CD4-positive, alpha-beta memory T cell (primary cell): ENCODE data around the gene RELCH. TPM values are rescaled to one million over a fixed set of nuclear protein-coding genes. Genes with fewer than 3 reads are reported as not detected.

ENCODE experiments used
- CTCF ChIA-PET: fragments of 350-600 bp; sonication (Branson Sonifier 250); formaldehyde crosslinking; loops from one replicate; lab custom pipeline; 2021; ENCODE audit warnings: inconsistent platforms; ENCODE audit not compliant: partially characterized antibody; lab: Charles Lee
- POLR2A ChIA-PET: fragments of 350-600 bp; sonication (Branson Sonifier 250); formaldehyde crosslinking; loops from one replicate; lab custom pipeline; 2021; ENCODE audit not compliant: partially characterized antibody; lab: Charles Lee
- DNase-seq, 5 donors: peaks; one replicate each; pipeline versions ENCODE4 v3.0.0 to v3.0.0-alpha.2; 2020 to 2022; ENCODE audit warnings: mixed read lengths in 1 of 5
- H3K27ac ChIP-seq: one replicate; pipeline ENCODE4 v1.7.0; 2013; ENCODE audit warnings: low read depth, low read length
- H3K27me3 ChIP-seq: 2 replicates; pipeline ENCODE4 v1.7.0; 2013; ENCODE audit warnings: mild to moderate bottlenecking, low read length, moderate library complexity; ENCODE audit not compliant: insufficient read depth
- H3K36me3 ChIP-seq: 2 replicates; pipeline ENCODE4 v1.7.0; 2013; ENCODE audit warnings: mild to moderate bottlenecking, low read length, moderate library complexity; ENCODE audit not compliant: insufficient read depth
- H3K4me1 ChIP-seq: 2 replicates; pipeline ENCODE4 v1.7.0; 2013; ENCODE audit warnings: mild to moderate bottlenecking, low read length, moderate library complexity; ENCODE audit not compliant: insufficient read depth
- H3K4me3 ChIP-seq, 2 donors: one replicate each; pipeline ENCODE4 v1.7.0; 2013; ENCODE audit warnings: low read length in 2 of 2, mild to moderate bottlenecking in 1 of 2
- H3K9me3 ChIP-seq, 2 donors: one replicate each; pipeline ENCODE4 v1.7.0; 2013; ENCODE audit warnings: low read length in 2 of 2, control low read depth in 1 of 2; ENCODE audit not compliant: control insufficient read depth in 1 of 2
- H3K27ac Mint-ChIP-seq, 7 donors: one replicate each; pipeline ENCODE4 v1.8.0; 2020 to 2021; ENCODE audit warnings: mixed read lengths in 7 of 7, mild to moderate bottlenecking in 6 of 7, inconsistent platforms in 3 of 7, moderate library complexity in 3 of 7
- H3K27me3 Mint-ChIP-seq, 2 donors: one replicate each; pipeline ENCODE4 v1.8.0; 2020 to 2021; ENCODE audit warnings: mixed read lengths in 2 of 2
- H3K36me3 Mint-ChIP-seq, 2 donors: one replicate each; pipeline ENCODE4 v1.8.0; 2020 to 2021; ENCODE audit warnings: mixed read lengths in 2 of 2, inconsistent platforms in 1 of 2, mild to moderate bottlenecking in 1 of 2
- H3K4me1 Mint-ChIP-seq, 4 donors: one replicate each; pipeline ENCODE4 v1.8.0; 2020 to 2021; ENCODE audit warnings: mixed read lengths in 4 of 4, mild to moderate bottlenecking in 1 of 4
- H3K4me3 Mint-ChIP-seq, 8 donors: one replicate each; pipeline ENCODE4 v1.8.0; 2020 to 2021; ENCODE audit warnings: mixed read lengths in 8 of 8, mild to moderate bottlenecking in 7 of 8, moderate library complexity in 6 of 8, inconsistent platforms in 3 of 8
- H3K9me3 Mint-ChIP-seq, 8 donors: one replicate each; pipeline ENCODE4 v1.8.0; 2020 to 2021; ENCODE audit warnings: mixed read lengths in 8 of 8, mild to moderate bottlenecking in 5 of 8, inconsistent platforms in 3 of 8, moderate library complexity in 1 of 8
- intact Hi-C: fragments of 100-400 bp; cut with micrococcal nuclease; formaldehyde crosslinking; loops from one replicate; pipeline ENCODE4 v1.15.1; 2023
- polyA plus RNA-seq, 2 donors: library from polyadenylated mRNA; unstranded; fragments of 300-500 nt; fragmentation: Illumina TruSeq; gene quantifications; one replicate each; pipeline ENCODE4 v1.2.3, GENCODE V29; 2021
- total RNA-seq, 2 experiments: library from RNA; stranded (reverse); gene quantifications; one replicate each; pipeline ENCODE4 v1.2.3, GENCODE V29; 2021

Gene RELCH
- total and polyA plus RNA-seq, 4 experiments from 2014 or later: 7.6 to 59.4 (median 33.4) TPM

- peak in 1 of 5 donors; percentile 28 for DNase-seq
Measured at GRCh38 chr18:62200121-62200914, 13.3 kb downstream of the RELCH start.

GRCh38 chr18:62201870-62202269, 14.8 kb downstream of the RELCH start:
- DNase-seq: no peak
- Mint-ChIP-seq H3K27ac (no peak overlapping the region), H3K9me3 (no peaks in the 10 kb centered on the region), H3K4me3 (no peak overlapping the region), H3K36me3 (peaks cover 0 to 2% of the 10 kb centered on the region in 2 donors), H3K27me3 (no peaks in the 10 kb centered on the region), H3K4me1 (peaks cover 31 to 58% (median 40%) of the 10 kb centered on the region in 4 donors)
- ChIA-PET CTCF (no interaction called here), POLR2A (no interaction called here)
- H3K27ac ChIP-seq: no peak overlapping the region
- no peaks in the 10 kb centered on the region for H3K27me3 ChIP-seq
- no peaks in the 10 kb centered on the region for H3K36me3 ChIP-seq
- intact Hi-C loops: no loop called here
- peaks cover 40% of the 10 kb centered on the region for H3K4me1 ChIP-seq
- no peak overlapping the region for H3K4me3 ChIP-seq
- no peaks in the 10 kb centered on the region for H3K9me3 ChIP-seq

More at GRCh38 chr18:62200121-62200914, 13.3 kb downstream of the RELCH start:
- Histone ChIP-seq H3K27ac (no peak overlapping the region), H3K36me3 (no peaks in the 10 kb centered on the region), H3K9me3 (no peaks in the 10 kb centered on the region), H3K4me3 (no peak overlapping the region), H3K4me1 (peaks cover 44% of the 10 kb centered on the region), H3K27me3 (no peaks in the 10 kb centered on the region)
- intact Hi-C loops: no loop called here
- H3K36me3 Mint-ChIP-seq: peaks cover 1 to 2% of the 10 kb centered on the region in 2 donors
- H3K27ac Mint-ChIP-seq: peak overlapping the region in 2 of 7 donors; percentile 48
- ChIA-PET POLR2A (interaction anchor here (0.6 to 3.6 kb wide), 2 partner anchors 13 to 111 kb away, joined by 4 to 21 read pairs; partner anchors contain the start of genes PIGN and RELCH), CTCF (interaction anchor here (1.4 to 4.0 kb wide), 3 partner anchors 13 to 49 kb away, joined by 5 to 38 read pairs (median 7); partner anchors contain the start of genes PIGN and RELCH)
- peaks cover 39 to 61% (median 48%) of the 10 kb centered on the region in 4 donors for H3K4me1 Mint-ChIP-seq
- peak overlapping the region in 1 of 8 donors; percentile 10 for H3K4me3 Mint-ChIP-seq
- no peaks in the 10 kb centered on the region for H3K27me3 Mint-ChIP-seq
- no peaks in the 10 kb centered on the region for H3K9me3 Mint-ChIP-seq

GRCh38 chr18:62205824-62206223, 18.8 kb downstream of the RELCH start:
- Histone ChIP-seq H3K27ac (no peak overlapping the region), H3K36me3 (no peaks in the 10 kb centered on the region), H3K4me1 (peaks cover 18% of the 10 kb centered on the region), H3K4me3 (no peak overlapping the region), H3K27me3 (no peaks in the 10 kb centered on the region), H3K9me3 (no peaks in the 10 kb centered on the region)
- intact Hi-C loops: no loop called here
- DNase-seq: no peak
- no peaks in the 10 kb centered on the region for H3K27me3 Mint-ChIP-seq
- ChIA-PET POLR2A (no interaction called here), CTCF (no interaction called here)
- no peak overlapping the region for H3K27ac Mint-ChIP-seq
- H3K4me1 Mint-ChIP-seq: peaks cover 33 to 61% (median 39%) of the 10 kb centered on the region in 4 donors
- H3K9me3 Mint-ChIP-seq: peaks cover 0 to 3% (median 0%) of the 10 kb centered on the region in 8 donors
- peaks cover 8% of the 10 kb centered on the region in 2 donors for H3K36me3 Mint-ChIP-seq
- H3K4me3 Mint-ChIP-seq: no peak overlapping the region

- Histone ChIP-seq H3K27me3 (no peaks in the 10 kb centered on the region), H3K4me1 (peaks cover 18% of the 10 kb centered on the region), H3K4me3 (no peak overlapping the region), H3K9me3 (no peaks in the 10 kb centered on the region), H3K36me3 (no peaks in the 10 kb centered on the region), H3K27ac (no peak overlapping the region)
- H3K27ac Mint-ChIP-seq: peak overlapping the region in 1 of 7 donors; percentile 0
- no peak for DNase-seq
- H3K4me3 Mint-ChIP-seq: no peak overlapping the region
- H3K9me3 Mint-ChIP-seq: peaks cover 0 to 3% (median 0%) of the 10 kb centered on the region in 8 donors
- H3K36me3 Mint-ChIP-seq: peaks cover 9 to 12% of the 10 kb centered on the region in 2 donors
- ChIA-PET CTCF (no interaction called here), POLR2A (no interaction called here)
- intact Hi-C loops: no loop called here
- H3K4me1 Mint-ChIP-seq: peaks cover 34 to 61% (median 40%) of the 10 kb centered on the region in 4 donors
- H3K27me3 Mint-ChIP-seq: no peaks in the 10 kb centered on the region
Measured at GRCh38 chr18:62206593-62206992, 19.5 kb downstream of the RELCH start.

GRCh38 chr18:62209046-62209445, 22.0 kb downstream of the RELCH start:
- no peak overlapping the region for H3K4me3 ChIP-seq
- H3K36me3 ChIP-seq: peaks cover 6% of the 10 kb centered on the region
- H3K4me1 ChIP-seq: peaks cover 18% of the 10 kb centered on the region
- ChIA-PET POLR2A (no interaction called here), CTCF (no interaction called here)
- Mint-ChIP-seq H3K36me3 (peaks cover 23 to 26% of the 10 kb centered on the region in 2 donors), H3K27ac (no peak overlapping the region), H3K27me3 (no peaks in the 10 kb centered on the region), H3K4me3 (no peak overlapping the region), H3K4me1 (peaks cover 33 to 58% (median 40%) of the 10 kb centered on the region in 4 donors), H3K9me3 (peaks cover 0 to 3% (median 0%) of the 10 kb centered on the region in 8 donors)
- no peaks in the 10 kb centered on the region for H3K27me3 ChIP-seq
- no peaks in the 10 kb centered on the region for H3K9me3 ChIP-seq
- no peak overlapping the region for H3K27ac ChIP-seq
- no peak for DNase-seq
- intact Hi-C loops: no loop called here

- POLR2A ChIA-PET: no interaction called here
- Mint-ChIP-seq H3K27ac (peak overlapping the region in 2 of 7 donors; percentile 23 to 67), H3K27me3 (no peaks in the 10 kb centered on the region), H3K36me3 (peaks cover 29 to 30% of the 10 kb centered on the region in 2 donors), H3K4me3 (peak overlapping the region in 2 of 8 donors; percentile 2 to 61), H3K9me3 (peaks cover 0 to 3% (median 0%) of the 10 kb centered on the region in 8 donors), H3K4me1 (peaks cover 34 to 60% (median 41%) of the 10 kb centered on the region in 4 donors)
- Histone ChIP-seq H3K4me3 (no peak overlapping the region), H3K9me3 (no peaks in the 10 kb centered on the region), H3K27ac (no peak overlapping the region), H3K27me3 (no peaks in the 10 kb centered on the region), H3K36me3 (peaks cover 6% of the 10 kb centered on the region), H3K4me1 (peaks cover 18% of the 10 kb centered on the region)
- intact Hi-C loops: no loop called here
- CTCF ChIA-PET: interaction anchor here (0.7 kb wide), 1 partner anchor 11 kb away, joined by 4 read pairs; no protein-coding TSS in a partner anchor
- no peak for DNase-seq
Measured at GRCh38 chr18:62210138-62210537, 23.1 kb downstream of the RELCH start.

- CTCF ChIA-PET: no interaction called here
- H3K36me3 Mint-ChIP-seq: peaks cover 33 to 34% of the 10 kb centered on the region in 2 donors
Measured at GRCh38 chr18:62211325-62211828, 24.3 kb downstream of the RELCH start.

More at GRCh38 chr18:62211325-62211828, 24.3 kb downstream of the RELCH start:
- Mint-ChIP-seq H3K4me3 (no peak overlapping the region), H3K9me3 (peaks cover 0 to 3% (median 0%) of the 10 kb centered on the region in 8 donors), H3K27me3 (no peaks in the 10 kb centered on the region), H3K4me1 (peaks cover 33 to 51% (median 39%) of the 10 kb centered on the region in 4 donors), H3K27ac (no peak overlapping the region)
- Histone ChIP-seq H3K4me3 (no peak overlapping the region), H3K4me1 (peaks cover 7% of the 10 kb centered on the region), H3K27me3 (no peaks in the 10 kb centered on the region), H3K9me3 (no peaks in the 10 kb centered on the region), H3K27ac (no peak overlapping the region), H3K36me3 (peaks cover 10% of the 10 kb centered on the region)
- intact Hi-C loops: no loop called here
- POLR2A ChIA-PET: no interaction called here
- no peak for DNase-seq
